ENCODE results near the gene CRHR1.

- TF ChIP-seq, protein P1, sequence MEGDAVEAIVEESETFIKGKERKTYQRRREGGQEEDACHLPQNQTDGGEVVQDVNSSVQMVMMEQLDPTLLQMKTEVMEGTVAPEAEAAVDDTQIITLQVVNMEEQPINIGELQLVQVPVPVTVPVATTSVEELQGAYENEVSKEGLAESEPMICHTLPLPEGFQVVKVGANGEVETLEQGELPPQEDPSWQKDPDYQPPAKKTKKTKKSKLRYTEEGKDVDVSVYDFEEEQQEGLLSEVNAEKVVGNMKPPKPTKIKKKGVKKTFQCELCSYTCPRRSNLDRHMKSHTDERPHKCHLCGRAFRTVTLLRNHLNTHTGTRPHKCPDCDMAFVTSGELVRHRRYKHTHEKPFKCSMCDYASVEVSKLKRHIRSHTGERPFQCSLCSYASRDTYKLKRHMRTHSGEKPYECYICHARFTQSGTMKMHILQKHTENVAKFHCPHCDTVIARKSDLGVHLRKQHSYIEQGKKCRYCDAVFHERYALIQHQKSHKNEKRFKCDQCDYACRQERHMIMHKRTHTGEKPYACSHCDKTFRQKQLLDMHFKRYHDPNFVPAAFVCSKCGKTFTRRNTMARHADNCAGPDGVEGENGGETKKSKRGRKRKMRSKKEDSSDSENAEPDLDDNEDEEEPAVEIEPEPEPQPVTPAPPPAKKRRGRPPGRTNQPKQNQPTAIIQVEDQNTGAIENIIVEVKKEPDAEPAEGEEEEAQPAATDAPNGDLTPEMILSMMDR (conservative IDR thresholded peaks at IDR 0.05), result no peak
- no peak for TF ChIP-seq ZFX (IDR thresholded peaks at IDR 0.05)
Observed at GRCh38 chr17:45846223-45846622, 62.1 kb downstream of the CRHR1 start.

Data from C4-2B (cell line).